Stimulated activated CD8-positive, alpha-beta memory T cell treated with anti-CD3 and anti-CD28 coated beads, Interleukin-2, amount 100 ng/mL, for 1 hour (primary cell): ENCODE data around the gene GALNTL6.
"Not testable (repeated sequence)": the region's sequence is repeated elsewhere in the genome, so short reads cannot be mapped to it uniquely, and the experiment has no call there.

Source experiments
- DNase-seq, 2 donors: peaks; one replicate each; pipeline ENCODE4 v3.0.0-alpha.2; 2020; ENCODE audit warnings: low read depth in 2 of 2

The GALNTL6 gene

GRCh38 chr4:172945611-172946010 is 1132.4 kb downstream of the GALNTL6 start:
- DNase-seq, result no peak

- DNase-seq, result no peak
Measured at GRCh38 chr4:172946503-172946902, 1133.3 kb downstream of the GALNTL6 start.

- DNase-seq, result no peak
Measured at GRCh38 chr4:172947594-172947993, 1134.4 kb downstream of the GALNTL6 start.

- no peak for DNase-seq
Measured at GRCh38 chr4:172950990-172951389, 1137.8 kb downstream of the GALNTL6 start.

- no peak for DNase-seq
Measured at GRCh38 chr4:172951679-172952451, 1138.7 kb downstream of the GALNTL6 start.

- no peak for DNase-seq
Measured at GRCh38 chr4:172953896-172954568, 1140.8 kb downstream of the GALNTL6 start.

- DNase-seq, result not testable (repeated sequence)
Measured at GRCh38 chr4:172956340-172956739, 1143.1 kb downstream of the GALNTL6 start.

GRCh38 chr4:172957216-172957615 is 1144.0 kb downstream of the GALNTL6 start:
- no peak for DNase-seq

- DNase-seq, result no peak
Measured at GRCh38 chr4:172962564-172963353, 1149.6 kb downstream of the GALNTL6 start.

- no peak for DNase-seq
Measured at GRCh38 chr4:172963498-172964294, 1150.5 kb downstream of the GALNTL6 start.

- DNase-seq, result not testable (repeated sequence)
Measured at GRCh38 chr4:172970189-172970588, 1157.0 kb downstream of the GALNTL6 start.

GRCh38 chr4:172974586-172974985 is 1161.4 kb downstream of the GALNTL6 start:
- DNase-seq, result no peak

GRCh38 chr4:172975651-172976229 is 1162.5 kb downstream of the GALNTL6 start:
- no peak for DNase-seq

- not testable (repeated sequence) for DNase-seq
Measured at GRCh38 chr4:172977491-172978041, 1164.4 kb downstream of the GALNTL6 start.

- DNase-seq, result no peak
Measured at GRCh38 chr4:172978848-172979247, 1165.6 kb downstream of the GALNTL6 start.

GRCh38 chr4:172979332-172979731 is 1166.1 kb downstream of the GALNTL6 start:
- DNase-seq, result no peak

GRCh38 chr4:172980219-172980618 is 1167.0 kb downstream of the GALNTL6 start:
- no peak for DNase-seq

GRCh38 chr4:172982151-172982590 is 1169.0 kb downstream of the GALNTL6 start:
- DNase-seq, result no peak

GRCh38 chr4:172983014-172983413 is 1169.8 kb downstream of the GALNTL6 start:
- no peak for DNase-seq

- DNase-seq, result no peak
Measured at GRCh38 chr4:172983631-172984030, 1170.4 kb downstream of the GALNTL6 start.

- DNase-seq, result no peak
Measured at GRCh38 chr4:172985552-172985951, 1172.3 kb downstream of the GALNTL6 start.
